ENCODE measurements around the gene ZNF500. TPM values are rescaled to one million over a fixed set of nuclear protein-coding genes. Genes with fewer than 3 reads are reported as not detected.

ZNF500 gene
- total RNA-seq, 1 donor from 2014 or later = 23.5 TPM

GRCh38 chr16:4802659-4803287 lies 35.8 kb upstream of the ZNF500 start:
- Mint-ChIP-seq H3K4me3 (ENCODE audit: low read depth) (peak overlapping the region; percentile 81), H3K27me3 (no peaks in the 10 kb centered on the region)

GRCh38 chr16:4801962-4802658 lies 35.1 kb upstream of the ZNF500 start, which contains the start of gene ROGDI:
Gene ROGDI, minus strand, starts transcription at chr16:4802633. Its CDS starts 62 bp downstream, at chr16:4802571.
- no peak for TF ChIP-seq CTCF (IDR thresholded peaks at IDR 0.05; ENCODE audit: unreplicated experiment)
- DNase-seq (ENCODE audit: low spot score, unreplicated experiment) = peak; percentile 70
- H3K4me3 Mint-ChIP-seq (ENCODE audit: low read depth) = peak within 1 kb of the TSS; percentile 81
- H3K36me3 Mint-ChIP-seq (ENCODE audit: insufficient read depth) = peaks cover 6% of the 10 kb centered on the region
- H3K9me3 Mint-ChIP-seq (ENCODE audit: low read depth) = no peaks in the 10 kb centered on the region
- no peaks in the 10 kb centered on the region for H3K27me3 Mint-ChIP-seq
- peaks cover 6% of the 10 kb centered on the region for H3K4me1 Mint-ChIP-seq (ENCODE audit: low read depth)
- peak within 1 kb of the TSS; percentile 94 for H3K27ac Mint-ChIP-seq

More at GRCh38 chr16:4802659-4803287, 35.8 kb upstream of the ZNF500 start:
- peaks cover 6% of the 10 kb centered on the region for H3K4me1 Mint-ChIP-seq (ENCODE audit: low read depth)
- TF ChIP-seq CTCF (IDR thresholded peaks at IDR 0.05; ENCODE audit: unreplicated experiment) = peak; percentile 20
- H3K27ac Mint-ChIP-seq = peak overlapping the region; percentile 94
- no peaks in the 10 kb centered on the region for H3K9me3 Mint-ChIP-seq (ENCODE audit: low read depth)
- H3K36me3 Mint-ChIP-seq (ENCODE audit: insufficient read depth) = peaks cover 10% of the 10 kb centered on the region
- DNase-seq (ENCODE audit: low spot score, unreplicated experiment) = peak; percentile 81

- Mint-ChIP-seq H3K27ac (peak overlapping the region; percentile 89), H3K27me3 (no peaks in the 10 kb centered on the region), H3K36me3 (ENCODE audit: insufficient read depth) (peaks cover 6% of the 10 kb centered on the region), H3K9me3 (ENCODE audit: low read depth) (no peaks in the 10 kb centered on the region), H3K4me3 (ENCODE audit: low read depth) (peak overlapping the region; percentile 81), H3K4me1 (ENCODE audit: low read depth) (peaks cover 6% of the 10 kb centered on the region)
- no peak for TF ChIP-seq CTCF (IDR thresholded peaks at IDR 0.05; ENCODE audit: unreplicated experiment)
- DNase-seq (ENCODE audit: low spot score, unreplicated experiment) = no peak
Observed at GRCh38 chr16:4801051-4801961, 34.3 kb upstream of the ZNF500 start.

- Mint-ChIP-seq H3K4me1 (ENCODE audit: low read depth) (peaks cover 6% of the 10 kb centered on the region), H3K27ac (peak overlapping the region; percentile 29), H3K27me3 (no peaks in the 10 kb centered on the region), H3K36me3 (ENCODE audit: insufficient read depth) (peaks cover 4% of the 10 kb centered on the region), H3K9me3 (ENCODE audit: low read depth) (no peaks in the 10 kb centered on the region), H3K4me3 (ENCODE audit: low read depth) (peak overlapping the region; percentile 81)
- TF ChIP-seq CTCF (IDR thresholded peaks at IDR 0.05; ENCODE audit: unreplicated experiment) = no peak
- DNase-seq (ENCODE audit: low spot score, unreplicated experiment) = no peak
Observed at GRCh38 chr16:4800290-4801041, 33.5 kb upstream of the ZNF500 start.

Data from progenitor cell of endocrine pancreas (in vitro differentiated cells).